ENCODE measurements around the gene ANKRD29.

The ANKRD29 gene

DNA sequence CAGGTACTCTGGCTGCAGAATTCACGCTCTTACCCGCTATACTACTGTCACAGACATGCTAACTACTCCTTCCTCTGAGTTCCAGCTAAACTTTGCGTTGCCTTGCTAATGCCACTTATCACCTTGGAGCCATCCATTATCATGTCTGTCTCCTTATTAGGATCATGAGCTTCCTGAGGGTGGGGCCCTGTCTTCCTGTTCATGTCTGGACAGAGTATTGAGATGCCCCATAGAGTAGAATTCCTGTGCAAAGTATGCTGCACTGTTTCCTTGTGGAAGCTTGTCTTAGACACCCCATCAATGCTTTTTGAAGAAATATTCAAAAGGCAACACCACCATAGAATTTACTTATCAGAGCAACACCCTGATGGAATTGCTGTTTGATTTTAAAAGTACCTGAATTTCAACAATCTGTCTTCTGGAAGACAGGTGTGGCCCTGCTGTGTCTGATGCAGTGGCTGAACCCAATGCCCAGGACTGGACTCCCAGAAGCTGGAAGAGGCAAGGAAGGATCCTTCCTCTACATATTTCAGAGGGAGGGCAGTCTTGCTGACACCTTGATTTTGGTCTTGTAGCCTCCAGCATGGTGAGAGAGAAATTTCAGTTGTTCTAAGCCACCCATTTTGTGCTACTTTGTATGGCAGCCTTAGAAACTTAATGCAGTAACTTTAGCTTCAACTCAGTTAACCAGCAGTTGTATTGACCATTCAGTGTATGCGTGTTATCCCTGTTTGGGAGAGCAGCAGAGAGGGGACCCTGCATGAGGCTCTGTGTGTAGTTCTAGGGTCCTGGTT, 32.1 kb upstream of the ANKRD29 start:
- TF ChIP-seq, protein P1, sequence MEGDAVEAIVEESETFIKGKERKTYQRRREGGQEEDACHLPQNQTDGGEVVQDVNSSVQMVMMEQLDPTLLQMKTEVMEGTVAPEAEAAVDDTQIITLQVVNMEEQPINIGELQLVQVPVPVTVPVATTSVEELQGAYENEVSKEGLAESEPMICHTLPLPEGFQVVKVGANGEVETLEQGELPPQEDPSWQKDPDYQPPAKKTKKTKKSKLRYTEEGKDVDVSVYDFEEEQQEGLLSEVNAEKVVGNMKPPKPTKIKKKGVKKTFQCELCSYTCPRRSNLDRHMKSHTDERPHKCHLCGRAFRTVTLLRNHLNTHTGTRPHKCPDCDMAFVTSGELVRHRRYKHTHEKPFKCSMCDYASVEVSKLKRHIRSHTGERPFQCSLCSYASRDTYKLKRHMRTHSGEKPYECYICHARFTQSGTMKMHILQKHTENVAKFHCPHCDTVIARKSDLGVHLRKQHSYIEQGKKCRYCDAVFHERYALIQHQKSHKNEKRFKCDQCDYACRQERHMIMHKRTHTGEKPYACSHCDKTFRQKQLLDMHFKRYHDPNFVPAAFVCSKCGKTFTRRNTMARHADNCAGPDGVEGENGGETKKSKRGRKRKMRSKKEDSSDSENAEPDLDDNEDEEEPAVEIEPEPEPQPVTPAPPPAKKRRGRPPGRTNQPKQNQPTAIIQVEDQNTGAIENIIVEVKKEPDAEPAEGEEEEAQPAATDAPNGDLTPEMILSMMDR (IDR thresholded peaks at IDR 0.05; ENCODE audit: extremely low read depth, insufficient read depth, missing control alignments) = no peak
- in situ Hi-C loops (cut with MboI; ENCODE audit: low pct_unique_long_range_greater_than_20kb, low sequenced_read_pairs, unreplicated experiment) = no loop called here
- DNase-seq (ENCODE audit: low spot score) = no peak

DNA sequence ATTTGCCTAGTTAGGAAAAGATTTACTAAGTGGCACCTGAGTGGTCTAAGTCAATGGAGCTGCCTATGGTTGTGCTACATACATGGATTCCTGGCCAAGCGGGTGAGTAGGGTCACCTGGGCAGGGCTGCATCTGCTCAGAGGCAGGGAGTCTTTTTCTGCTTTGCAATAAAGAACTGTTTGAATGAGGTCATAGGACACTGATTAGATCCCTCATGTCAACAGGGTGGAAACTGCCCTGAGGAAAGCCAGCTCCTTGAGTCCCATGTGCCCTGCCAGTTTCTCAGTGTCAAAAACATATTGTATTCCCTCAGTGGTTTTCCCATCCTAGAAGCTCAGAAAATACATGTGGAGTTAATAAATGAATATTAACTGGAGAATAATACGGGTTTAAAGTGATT, 31.1 kb upstream of the ANKRD29 start:
- TF ChIP-seq, protein P1 (IDR thresholded peaks at IDR 0.05; ENCODE audit: extremely low read depth, insufficient read depth, missing control alignments) = no peak
- in situ Hi-C loops (cut with MboI; ENCODE audit: low pct_unique_long_range_greater_than_20kb, low sequenced_read_pairs, unreplicated experiment) = no loop called here

DNA sequence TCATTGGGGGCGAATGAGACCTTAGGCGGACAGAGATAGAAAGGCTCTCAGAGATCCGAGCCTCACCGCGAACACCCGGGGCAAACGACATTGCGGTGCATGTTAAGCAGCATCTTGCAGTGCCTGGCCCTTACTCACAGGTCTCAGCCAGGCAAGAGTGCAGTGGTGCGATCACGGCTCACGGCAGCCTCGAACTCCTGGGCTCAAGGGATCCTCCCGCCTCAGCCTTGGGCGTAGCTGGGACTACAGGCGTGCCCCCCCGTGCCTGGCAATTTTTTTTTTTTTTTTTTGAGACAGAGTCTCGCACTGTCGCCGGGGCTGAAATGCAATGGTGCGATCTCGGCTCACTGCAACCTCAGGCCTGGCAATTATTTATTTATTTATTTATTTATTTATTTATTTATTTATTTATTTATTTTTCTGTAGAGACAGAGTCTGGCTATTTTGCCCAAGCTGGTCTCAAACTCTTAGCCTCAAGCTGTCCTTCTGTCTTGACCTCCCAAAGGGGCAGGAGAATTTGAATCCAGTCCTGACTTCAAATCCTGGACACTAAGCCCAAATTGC, 27.9 kb upstream of the ANKRD29 start:
- TF ChIP-seq, protein P1 (IDR thresholded peaks at IDR 0.05; ENCODE audit: extremely low read depth, insufficient read depth, missing control alignments) = no peak
- DNase-seq (ENCODE audit: low spot score) = no peak
- in situ Hi-C loops (cut with MboI; ENCODE audit: low pct_unique_long_range_greater_than_20kb, low sequenced_read_pairs, unreplicated experiment) = no loop called here

More for the DNA sequence above, 31.1 kb upstream of the ANKRD29 start:
- DNase-seq (ENCODE audit: low spot score) = no peak

DNA sequence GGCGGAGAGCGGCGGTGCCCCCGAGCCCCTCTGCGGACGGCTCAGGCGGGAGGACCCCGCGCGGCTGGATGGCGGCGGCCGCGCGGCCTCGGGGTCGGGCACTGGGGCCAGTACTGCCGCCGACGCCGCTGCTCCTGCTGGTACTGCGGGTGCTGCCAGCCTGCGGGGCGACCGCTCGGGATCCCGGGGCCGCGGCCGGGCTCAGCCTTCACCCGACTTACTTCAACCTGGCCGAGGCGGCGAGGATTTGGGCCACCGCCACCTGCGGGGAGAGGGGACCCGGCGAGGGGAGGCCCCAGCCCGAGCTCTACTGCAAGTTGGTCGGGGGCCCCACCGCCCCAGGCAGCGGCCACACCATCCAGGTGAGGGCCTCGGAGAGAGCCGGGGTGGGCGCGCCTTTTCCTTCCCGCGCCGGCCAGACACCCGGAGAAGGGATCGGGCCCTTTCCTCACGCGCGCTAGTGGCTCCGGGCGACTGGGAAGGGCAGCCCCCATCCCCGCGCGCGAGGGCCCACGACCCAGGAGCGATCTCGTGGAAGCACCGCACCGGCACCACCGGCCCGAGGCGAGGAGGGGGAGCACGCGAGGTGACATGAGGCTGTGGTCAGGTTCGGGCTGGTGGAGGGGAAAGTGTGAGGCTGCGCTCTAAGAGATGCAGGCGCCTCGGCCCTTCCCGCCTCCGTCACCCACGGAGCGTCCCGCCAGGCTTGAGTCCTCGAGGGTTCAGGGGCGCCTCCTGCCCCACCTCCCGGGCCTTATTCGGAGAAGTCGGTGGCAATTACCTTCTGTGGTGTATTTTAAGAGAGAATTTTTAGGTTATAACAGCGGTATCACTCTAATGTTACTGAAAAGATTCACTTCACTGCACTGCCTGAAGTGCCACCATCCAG, 27.1 kb upstream of the ANKRD29 start:
- peak; percentile 33 for DNase-seq (ENCODE audit: low spot score)
- in situ Hi-C loops (cut with MboI; ENCODE audit: low pct_unique_long_range_greater_than_20kb, low sequenced_read_pairs, unreplicated experiment) = no loop called here
- TF ChIP-seq, protein P1 (IDR thresholded peaks at IDR 0.05; ENCODE audit: extremely low read depth, insufficient read depth, missing control alignments) = no peak

DNA sequence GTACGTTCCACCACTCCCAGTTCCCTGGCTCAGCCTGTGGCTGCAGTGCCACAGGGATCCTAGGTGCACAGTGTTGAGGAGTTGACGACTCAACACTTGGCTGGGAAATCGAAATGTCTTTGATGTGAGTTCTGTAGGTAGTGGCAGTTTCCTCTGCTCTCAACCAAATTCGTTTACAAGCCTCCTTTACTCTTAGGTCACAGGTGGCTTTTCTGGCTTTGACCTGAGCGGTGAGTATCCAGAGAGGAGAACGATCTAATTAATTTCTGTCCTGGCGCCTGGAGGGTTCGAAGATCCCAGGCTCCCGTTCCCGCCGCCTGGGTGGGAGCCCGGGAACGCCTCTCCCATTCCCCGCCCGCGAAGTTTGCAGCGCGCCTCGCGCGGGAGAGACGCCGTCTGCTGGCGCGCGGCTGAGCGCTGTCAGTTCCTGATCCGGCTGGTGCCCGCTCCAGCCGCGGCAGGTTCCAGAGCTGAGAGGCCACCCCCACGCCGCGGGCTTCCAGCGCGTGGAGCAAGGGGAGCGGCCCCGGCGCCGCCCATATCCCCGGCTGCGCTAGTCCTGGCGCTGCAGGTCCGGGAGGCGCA, 26.4 kb upstream of the ANKRD29 start, which contains the start of gene LAMA3:
LAMA3 (plus strand) TSS at position 423 of the 585 bp plus-strand sequence. CDS start 231 bp downstream, outside the sequence.
- TF ChIP-seq, protein P1 (IDR thresholded peaks at IDR 0.05; ENCODE audit: extremely low read depth, insufficient read depth, missing control alignments) = peak; percentile 20
- in situ Hi-C loops (cut with MboI; ENCODE audit: low pct_unique_long_range_greater_than_20kb, low sequenced_read_pairs, unreplicated experiment) = no loop called here
- peak; percentile 38 for DNase-seq (ENCODE audit: low spot score)

DNA sequence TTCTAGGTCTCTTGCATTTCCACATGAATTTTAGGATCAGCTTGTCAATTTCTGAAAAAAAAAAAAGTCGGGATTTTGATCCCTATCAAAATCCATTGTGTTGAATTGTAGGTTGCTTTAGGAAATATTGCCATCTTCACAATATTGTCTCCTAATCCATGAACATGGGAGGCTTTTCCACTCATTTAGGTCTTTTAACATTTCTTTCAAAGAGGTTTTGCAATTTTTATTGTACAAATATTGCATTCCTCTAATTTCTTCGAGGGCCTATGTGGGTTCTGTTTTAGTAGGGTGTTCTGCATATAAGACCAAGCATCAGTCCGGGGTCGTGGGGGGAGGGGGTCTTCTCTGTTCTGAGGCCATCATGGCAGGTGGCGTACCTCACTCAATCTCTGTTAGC, 25.8 kb upstream of the ANKRD29 start:
- no peak for DNase-seq (ENCODE audit: low spot score)
- TF ChIP-seq, protein P1 (IDR thresholded peaks at IDR 0.05; ENCODE audit: extremely low read depth, insufficient read depth, missing control alignments) = no peak
- in situ Hi-C loops (cut with MboI; ENCODE audit: low pct_unique_long_range_greater_than_20kb, low sequenced_read_pairs, unreplicated experiment) = no loop called here

All from GM13977 (cell line).